ENCODE results near the gene ZSWIM7. TPM values are rescaled to one million over a fixed set of nuclear protein-coding genes. Genes with fewer than 3 reads are reported as not detected.
A peak's percentile ranks its signal among the peaks of the same experiment; 100 is the strongest.

ZSWIM7 gene
- total and polyA plus RNA-seq, 2 of the 4 experiments (the other 2 are of a cell fraction) = 6.8 to 12.1 TPM

DNA sequence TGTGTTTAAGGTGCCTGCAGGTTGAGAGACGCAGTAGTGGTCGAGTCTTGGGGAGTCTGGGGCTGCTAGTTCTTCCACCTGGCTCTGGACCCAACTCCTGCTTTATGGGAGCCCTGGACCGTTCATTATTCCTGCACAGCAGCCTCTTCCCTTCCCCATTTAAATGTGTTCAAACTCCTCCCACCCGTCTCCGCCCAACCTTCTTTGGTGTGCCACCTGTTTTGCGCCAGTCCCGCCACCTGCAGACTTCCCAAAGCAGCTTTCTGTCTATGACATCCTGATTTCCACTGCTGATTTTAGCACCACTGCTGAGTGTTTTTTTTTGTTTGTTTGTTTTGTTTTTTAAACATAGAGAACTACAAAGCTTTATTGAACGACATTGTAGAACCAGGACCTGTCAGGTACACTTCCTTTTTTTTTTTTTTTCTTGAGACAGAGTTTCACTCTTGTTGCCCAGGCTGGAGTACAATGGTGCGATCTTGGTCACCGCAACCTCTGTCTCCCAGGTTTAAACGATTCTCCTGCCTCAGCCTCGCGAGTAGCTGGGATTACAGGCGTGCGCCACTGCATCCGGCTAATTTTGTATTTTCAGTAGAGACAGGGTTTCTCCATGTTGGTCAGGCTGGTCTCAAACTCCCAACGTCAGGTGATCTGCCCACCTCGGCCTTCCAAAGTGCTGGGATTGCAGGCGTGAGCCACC lies 41.7 kb downstream of the ZSWIM7 start:
- Histone ChIP-seq H3K27me3 (ENCODE audit: control insufficient read depth, insufficient read depth, low read length) (no peaks in the 10 kb centered on the region), H4K20me1 (ENCODE audit: insufficient read depth, low read length) (peaks cover 7% of the 10 kb centered on the region), H2BK5ac (ENCODE audit: low read depth, low read length, poor library complexity, severe bottlenecking) (peak overlapping the region; percentile 96), H2BK15ac (ENCODE audit: low read depth, low read length) (peak overlapping the region; percentile 88; the same call in 2 of the 3 replicates), H3K9me3 (ENCODE audit: control insufficient read depth, insufficient read depth, low read length) (no peaks in the 10 kb centered on the region), H3K4me3 (ENCODE audit: insufficient read depth, low read depth, low read length) (no peak overlapping the region), H4K91ac (ENCODE audit: insufficient read depth, low read depth, low read length) (0 out of 2 replicates have a peak overlapping the region, but pooled peaks have one; percentile 8), H3K9ac (ENCODE audit: low read depth, low read length) (no peak overlapping the region), H3K27ac (ENCODE audit: insufficient read depth, low read length) (no peak overlapping the region), H2BK20ac (ENCODE audit: low read depth, low read length) (peak overlapping the region; percentile 99), H3K4me1 (ENCODE audit: control insufficient read depth, insufficient read depth, low read length) (peaks cover 22% of the 10 kb centered on the region), H2AFZ (replicated peaks; ENCODE audit: low read length, poor library complexity) (no peak overlapping the region), H3K79me1 (ENCODE audit: low read depth in 1 of 2, low read length in 2 of 2) (peaks cover 9 to 27% of the 10 kb centered on the region in 2 experiments; a peak in 3 of 4 replicates), H3K4ac (ENCODE audit: low read depth, low read length) (no peak overlapping the region; the same call in 1 of the 2 replicates), H3K14ac (replicated peaks; ENCODE audit: low read depth, low read length) (no peak overlapping the region; the same call in 1 of the 2 replicates), H4K8ac (ENCODE audit: low read depth in 2 of 2, low read length in 2 of 2) (peak overlapping the region; percentile 66 to 82; a peak in 2 of 4 replicates), H3K18ac (ENCODE audit: low read depth, low read length) (no peak overlapping the region), H3K9me1 (ENCODE audit: insufficient read depth, low read length) (peaks cover 14% of the 10 kb centered on the region), H3K23ac (ENCODE audit: low read depth, low read length) (no peak overlapping the region), H3K56ac (ENCODE audit: extremely low read depth, insufficient read depth, low read length) (no peak overlapping the region), H2AK9ac (replicated peaks; ENCODE audit: low read depth, low read length, poor library complexity) (peak overlapping the region; percentile 8), H2BK120ac (ENCODE audit: low read depth, low read length) (peak overlapping the region; percentile 3; the same call in 1 of the 2 replicates), H2AK5ac (ENCODE audit: low read depth, low read length) (peak overlapping the region; percentile 97), H3K4me2 (ENCODE audit: low read depth, low read length) (no peak overlapping the region), H3K36me3 (ENCODE audit: control insufficient read depth, insufficient read depth, low read length) (no peaks in the 10 kb centered on the region), H4K5ac (ENCODE audit: low read depth, low read length) (no peak overlapping the region; the same call in 1 of the 2 replicates)
- POLR2A ChIA-PET (ENCODE audit: unreplicated experiment) = no interaction called here
- no CpG with 5 or more reads among the region's 19 CpGs for WGBS, 2 experiments (ENCODE audit: extremely low coverage in 2 of 2, insufficient read length in 1 of 2)
- BruUV-seq (replicated peaks) = no TSS peak
- intact Hi-C loops (cut with micrococcal nuclease) = no loop called here
- TF ChIP-seq MXI1 (IDR thresholded peaks at IDR 0.05; ENCODE audit: borderline replicate concordance, low read depth, low read length) = no peak
- TF ChIP-seq FOS (IDR thresholded peaks at IDR 0.05; ENCODE audit: low read depth, low read length) = no peak
- TF ChIP-seq BHLHE40 (IDR thresholded peaks at IDR 0.05; ENCODE audit: low read depth, low read length) = no peak
- no peak for TF ChIP-seq RAD21 (IDR thresholded peaks at IDR 0.05; ENCODE audit: low read length)
- TF ChIP-seq RFX5 (IDR thresholded peaks at IDR 0.05; ENCODE audit: low read depth, low read length) = no peak
- TF ChIP-seq, protein P1, sequence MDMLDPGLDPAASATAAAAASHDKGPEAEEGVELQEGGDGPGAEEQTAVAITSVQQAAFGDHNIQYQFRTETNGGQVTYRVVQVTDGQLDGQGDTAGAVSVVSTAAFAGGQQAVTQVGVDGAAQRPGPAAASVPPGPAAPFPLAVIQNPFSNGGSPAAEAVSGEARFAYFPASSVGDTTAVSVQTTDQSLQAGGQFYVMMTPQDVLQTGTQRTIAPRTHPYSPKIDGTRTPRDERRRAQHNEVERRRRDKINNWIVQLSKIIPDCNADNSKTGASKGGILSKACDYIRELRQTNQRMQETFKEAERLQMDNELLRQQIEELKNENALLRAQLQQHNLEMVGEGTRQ (IDR thresholded peaks at IDR 0.05; ENCODE audit: low read depth, low read length) = no peak
- TF ChIP-seq, protein P2, sequence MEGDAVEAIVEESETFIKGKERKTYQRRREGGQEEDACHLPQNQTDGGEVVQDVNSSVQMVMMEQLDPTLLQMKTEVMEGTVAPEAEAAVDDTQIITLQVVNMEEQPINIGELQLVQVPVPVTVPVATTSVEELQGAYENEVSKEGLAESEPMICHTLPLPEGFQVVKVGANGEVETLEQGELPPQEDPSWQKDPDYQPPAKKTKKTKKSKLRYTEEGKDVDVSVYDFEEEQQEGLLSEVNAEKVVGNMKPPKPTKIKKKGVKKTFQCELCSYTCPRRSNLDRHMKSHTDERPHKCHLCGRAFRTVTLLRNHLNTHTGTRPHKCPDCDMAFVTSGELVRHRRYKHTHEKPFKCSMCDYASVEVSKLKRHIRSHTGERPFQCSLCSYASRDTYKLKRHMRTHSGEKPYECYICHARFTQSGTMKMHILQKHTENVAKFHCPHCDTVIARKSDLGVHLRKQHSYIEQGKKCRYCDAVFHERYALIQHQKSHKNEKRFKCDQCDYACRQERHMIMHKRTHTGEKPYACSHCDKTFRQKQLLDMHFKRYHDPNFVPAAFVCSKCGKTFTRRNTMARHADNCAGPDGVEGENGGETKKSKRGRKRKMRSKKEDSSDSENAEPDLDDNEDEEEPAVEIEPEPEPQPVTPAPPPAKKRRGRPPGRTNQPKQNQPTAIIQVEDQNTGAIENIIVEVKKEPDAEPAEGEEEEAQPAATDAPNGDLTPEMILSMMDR (conservative IDR thresholded peaks at IDR 0.05; ENCODE audit: low read depth, low read length) = no peak
- no peak for TF ChIP-seq POLR2A (IDR thresholded peaks at IDR 0.05; ENCODE audit: low read depth, low read length)
- TF ChIP-seq MAFK (IDR thresholded peaks at IDR 0.05; ENCODE audit: low read depth, low read length) = no peak
- TF ChIP-seq, protein P3, sequence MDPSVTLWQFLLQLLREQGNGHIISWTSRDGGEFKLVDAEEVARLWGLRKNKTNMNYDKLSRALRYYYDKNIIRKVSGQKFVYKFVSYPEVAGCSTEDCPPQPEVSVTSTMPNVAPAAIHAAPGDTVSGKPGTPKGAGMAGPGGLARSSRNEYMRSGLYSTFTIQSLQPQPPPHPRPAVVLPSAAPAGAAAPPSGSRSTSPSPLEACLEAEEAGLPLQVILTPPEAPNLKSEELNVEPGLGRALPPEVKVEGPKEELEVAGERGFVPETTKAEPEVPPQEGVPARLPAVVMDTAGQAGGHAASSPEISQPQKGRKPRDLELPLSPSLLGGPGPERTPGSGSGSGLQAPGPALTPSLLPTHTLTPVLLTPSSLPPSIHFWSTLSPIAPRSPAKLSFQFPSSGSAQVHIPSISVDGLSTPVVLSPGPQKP (IDR thresholded peaks at IDR 0.05; ENCODE audit: borderline replicate concordance, low read depth, low read length) = no peak
- TF ChIP-seq MAZ (IDR thresholded peaks at IDR 0.05; ENCODE audit: borderline replicate concordance, low read depth, low read length) = no peak
- DNase-seq (no peak), ATAC-seq (ENCODE audit: low read depth) (no peak)
- in situ Hi-C loops (cut with MboI; ENCODE audit: low sequenced_read_pairs) = loop anchor here (25.0 kb wide), 1 partner anchor 695 kb away; the partner anchor contains the start of gene PMP22
- dilution Hi-C loops (cut with HindIII; ENCODE audit: low sequenced_read_pairs, unreplicated experiment) = no loop called here
- CTCF ChIA-PET = no interaction called here

Measured in IMR-90 (cell line).